Gastrocnemius medialis (tissue), 4 donors: ENCODE results near the gene RNASE4.

Experiments used
- POLR2A ChIP-seq, 2 donors: fragments of 450-650 bp; IDR thresholded peaks; one replicate each; pipeline ENCODE4 v1.6.1; 2017; ENCODE audit warnings: antibody characterized with exemption in 2 of 2, mild to moderate bottlenecking in 2 of 2, moderate library complexity in 2 of 2
- TF ChIP-seq, protein P1 (sequence below), 5 experiments: fragments of 450-650 bp in 3 of 5; fragments of 200-600 bp in 2 of 5; sonication (generic) in 2 of 5; IDR thresholded peaks in 4 of 5; conservative IDR thresholded peaks in 1 of 5; 1 replicate in 4 of 5; 2 replicates in 1 of 5; pipeline ENCODE4 v1.5.1; 2016 to 2019; ENCODE audit warnings: antibody characterized with exemption in 5 of 5, mild to moderate bottlenecking in 3 of 5, moderate library complexity in 3 of 5

DNA sequence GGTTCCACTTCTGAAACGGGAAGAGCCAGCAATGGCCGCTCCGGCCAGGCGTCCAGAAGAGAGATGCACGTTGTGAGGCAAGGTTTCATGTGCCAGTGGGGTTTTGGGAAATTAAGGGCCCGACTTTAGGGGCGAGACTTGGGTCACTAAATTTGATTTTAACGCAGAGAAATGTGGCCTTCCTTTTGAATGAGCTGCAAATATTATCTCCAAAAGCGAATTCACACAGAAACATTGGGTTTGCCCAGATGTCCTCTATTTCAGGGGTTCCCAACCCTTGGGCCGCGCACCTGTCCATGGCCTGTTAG, 2.3 kb upstream of the RNASE4 start:
- TF ChIP-seq POLR2A (IDR thresholded peaks at IDR 0.05) = no peak
- TF ChIP-seq, protein P1, sequence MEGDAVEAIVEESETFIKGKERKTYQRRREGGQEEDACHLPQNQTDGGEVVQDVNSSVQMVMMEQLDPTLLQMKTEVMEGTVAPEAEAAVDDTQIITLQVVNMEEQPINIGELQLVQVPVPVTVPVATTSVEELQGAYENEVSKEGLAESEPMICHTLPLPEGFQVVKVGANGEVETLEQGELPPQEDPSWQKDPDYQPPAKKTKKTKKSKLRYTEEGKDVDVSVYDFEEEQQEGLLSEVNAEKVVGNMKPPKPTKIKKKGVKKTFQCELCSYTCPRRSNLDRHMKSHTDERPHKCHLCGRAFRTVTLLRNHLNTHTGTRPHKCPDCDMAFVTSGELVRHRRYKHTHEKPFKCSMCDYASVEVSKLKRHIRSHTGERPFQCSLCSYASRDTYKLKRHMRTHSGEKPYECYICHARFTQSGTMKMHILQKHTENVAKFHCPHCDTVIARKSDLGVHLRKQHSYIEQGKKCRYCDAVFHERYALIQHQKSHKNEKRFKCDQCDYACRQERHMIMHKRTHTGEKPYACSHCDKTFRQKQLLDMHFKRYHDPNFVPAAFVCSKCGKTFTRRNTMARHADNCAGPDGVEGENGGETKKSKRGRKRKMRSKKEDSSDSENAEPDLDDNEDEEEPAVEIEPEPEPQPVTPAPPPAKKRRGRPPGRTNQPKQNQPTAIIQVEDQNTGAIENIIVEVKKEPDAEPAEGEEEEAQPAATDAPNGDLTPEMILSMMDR (IDR thresholded peaks at IDR 0.05 in 4 of 5, conservative IDR thresholded peaks at IDR 0.05 in 1 of 5) = no peak
